Suprapubic skin (tissue), 4 donors: Measurements from ENCODE around the gene TBC1D9. TPM values are rescaled to one million over a fixed set of nuclear protein-coding genes. Genes with fewer than 3 reads are reported as not detected.

Source experiments
- DNase-seq, 2 donors: peaks; one replicate each; pipeline ENCODE4 v3.0.0-alpha.2; 2019; ENCODE audit warnings: low spot score in 2 of 2
- H3K27ac ChIP-seq: fragments of 200-600 bp; sonication (generic); one replicate; pipeline ENCODE4 v1.5.1; 2019
- H3K27me3 ChIP-seq: fragments of 200-600 bp; sonication (generic); one replicate; pipeline ENCODE4 v1.5.1; 2019
- H3K36me3 ChIP-seq: fragments of 200-600 bp; sonication (generic); one replicate; pipeline ENCODE4 v1.5.1; 2019
- H3K4me1 ChIP-seq: fragments of 200-600 bp; sonication (generic); one replicate; pipeline ENCODE4 v1.5.1; 2019
- H3K4me3 ChIP-seq: fragments of 200-600 bp; sonication (generic); one replicate; pipeline ENCODE4 v1.5.1; 2019; ENCODE audit warnings: mild to moderate bottlenecking
- H3K9me3 ChIP-seq: fragments of 200-600 bp; sonication (generic); one replicate; pipeline ENCODE4 v1.5.1; 2019
- CTCF ChIP-seq, 2 donors: fragments of 200-600 bp in 1 of 2; fragments of 450-650 bp in 1 of 2; sonication (generic) in 1 of 2; IDR thresholded peaks; one replicate each; pipeline ENCODE4 v1.5.1; 2016 to 2019; ENCODE audit warnings: antibody characterized with exemption in 2 of 2, mild to moderate bottlenecking in 1 of 2, moderate library complexity in 1 of 2
- EP300 ChIP-seq: sonication (generic); formaldehyde crosslinking; IDR thresholded peaks from one replicate; pipeline ENCODE4 v1.6.1; 2017; ENCODE audit warnings: antibody characterized with exemption
- POLR2A ChIP-seq, 2 donors: fragments of 450-650 bp; IDR thresholded peaks; one replicate each; pipeline ENCODE4 v1.6.1; 2017; ENCODE audit warnings: antibody characterized with exemption in 2 of 2, mild to moderate bottlenecking in 2 of 2, moderate library complexity in 2 of 2
- POLR2AphosphoS5 ChIP-seq, 3 donors: sonication (generic); formaldehyde crosslinking; IDR thresholded peaks; one replicate each; pipeline ENCODE4 v1.6.1; 2017; ENCODE audit warnings: antibody characterized with exemption in 3 of 3
- WGBS: methylation state at CpG from one replicate; pipeline ENCODE4 v1.1.5; 2018; 5-methylcytosine and 5-hydroxymethylcytosine counted together
- total RNA-seq, 4 donors: library from RNA; depleted of rRNA; stranded (reverse); fragments of >200 nt; gene quantifications; one replicate each; pipeline ENCODE4 v1.1.0, GENCODE V29; 2016

TBC1D9 gene
- total RNA-seq, 4 donors from 2014 or later = 5.7 to 9.8 (median 8.9) TPM

- WGBS = 64% methylated on average over 2 of the region's 2 CpGs
- H3K4me1 ChIP-seq = no peaks in the 10 kb centered on the region
- no peak overlapping the region for H3K4me3 ChIP-seq
- no peak overlapping the region for H3K27ac ChIP-seq
- DNase-seq = no peak
- no peaks in the 10 kb centered on the region for H3K36me3 ChIP-seq
- no peaks in the 10 kb centered on the region for H3K27me3 ChIP-seq
- H3K9me3 ChIP-seq = no peaks in the 10 kb centered on the region
- TF ChIP-seq POLR2AphosphoS5 (IDR thresholded peaks at IDR 0.05) (no peak), EP300 (no peak), POLR2A (IDR thresholded peaks at IDR 0.05) (no peak), CTCF (IDR thresholded peaks at IDR 0.05) (no peak)
Observed at GRCh38 chr4:140777894-140778293, 21.7 kb upstream of the TBC1D9 start.

- Histone ChIP-seq H3K4me1 (no peaks in the 10 kb centered on the region), H3K27me3 (no peaks in the 10 kb centered on the region), H3K27ac (no peak overlapping the region), H3K9me3 (no peaks in the 10 kb centered on the region), H3K4me3 (no peak overlapping the region), H3K36me3 (no peaks in the 10 kb centered on the region)
- TF ChIP-seq POLR2A (IDR thresholded peaks at IDR 0.05) = no peak
- TF ChIP-seq POLR2AphosphoS5 (IDR thresholded peaks at IDR 0.05) = no peak
- TF ChIP-seq EP300 = no peak
- TF ChIP-seq CTCF (IDR thresholded peaks at IDR 0.05) = no peak
- WGBS = 50% methylated on average over 1 of the region's 1 CpG
- DNase-seq = no peak
Observed at GRCh38 chr4:140777386-140777785, 21.2 kb upstream of the TBC1D9 start.

GRCh38 chr4:140776556-140776955 lies 20.4 kb upstream of the TBC1D9 start:
- TF ChIP-seq POLR2A (IDR thresholded peaks at IDR 0.05) = no peak
- TF ChIP-seq CTCF (IDR thresholded peaks at IDR 0.05) = no peak
- no peak for TF ChIP-seq POLR2AphosphoS5 (IDR thresholded peaks at IDR 0.05)
- no peak for TF ChIP-seq EP300

GRCh38 chr4:140774956-140775355 lies 18.8 kb upstream of the TBC1D9 start:
- no peaks in the 10 kb centered on the region for H3K4me1 ChIP-seq
- H3K4me3 ChIP-seq = no peak overlapping the region
- no peaks in the 10 kb centered on the region for H3K9me3 ChIP-seq
- no peaks in the 10 kb centered on the region for H3K36me3 ChIP-seq
- no peak overlapping the region for H3K27ac ChIP-seq
- no peaks in the 10 kb centered on the region for H3K27me3 ChIP-seq
- DNase-seq = no peak
- no peak for TF ChIP-seq POLR2AphosphoS5 (IDR thresholded peaks at IDR 0.05)
- no peak for TF ChIP-seq POLR2A (IDR thresholded peaks at IDR 0.05)
- no peak for TF ChIP-seq EP300
- TF ChIP-seq CTCF (IDR thresholded peaks at IDR 0.05) = no peak

More at GRCh38 chr4:140776556-140776955, 20.4 kb upstream of the TBC1D9 start:
- Histone ChIP-seq H3K4me3 (no peak overlapping the region), H3K36me3 (no peaks in the 10 kb centered on the region), H3K27me3 (no peaks in the 10 kb centered on the region), H3K9me3 (no peaks in the 10 kb centered on the region), H3K4me1 (no peaks in the 10 kb centered on the region), H3K27ac (no peak overlapping the region)
- 90% methylated on average over 2 of the region's 2 CpGs for WGBS
- DNase-seq = no peak

- WGBS = 93% methylated on average over 6 of the region's 6 CpGs
- H3K4me1 ChIP-seq = no peaks in the 10 kb centered on the region
- H3K9me3 ChIP-seq = no peaks in the 10 kb centered on the region
- TF ChIP-seq POLR2AphosphoS5 (IDR thresholded peaks at IDR 0.05) = no peak
- TF ChIP-seq EP300 = no peak
- no peak for TF ChIP-seq CTCF (IDR thresholded peaks at IDR 0.05)
- no peak for TF ChIP-seq POLR2A (IDR thresholded peaks at IDR 0.05)
- no peak for DNase-seq
- H3K27me3 ChIP-seq = no peaks in the 10 kb centered on the region
- no peak overlapping the region for H3K27ac ChIP-seq
- no peak overlapping the region for H3K4me3 ChIP-seq
- no peaks in the 10 kb centered on the region for H3K36me3 ChIP-seq
Observed at GRCh38 chr4:140774510-140774909, 18.3 kb upstream of the TBC1D9 start.
